C4-2B (cell line): ENCODE results near the gene PRPSAP1.

Source experiments
- CTCF ChIP-seq: fragments of 450-650 bp; conservative IDR thresholded peaks from 2 replicates; pipeline ENCODE4 v1.5.1; 2017; ENCODE audit warnings: mild to moderate bottlenecking
- ZFX ChIP-seq: fragments of 450-650 bp; IDR thresholded peaks from 2 replicates; pipeline ENCODE4 v1.6.1; 2017

DNA sequence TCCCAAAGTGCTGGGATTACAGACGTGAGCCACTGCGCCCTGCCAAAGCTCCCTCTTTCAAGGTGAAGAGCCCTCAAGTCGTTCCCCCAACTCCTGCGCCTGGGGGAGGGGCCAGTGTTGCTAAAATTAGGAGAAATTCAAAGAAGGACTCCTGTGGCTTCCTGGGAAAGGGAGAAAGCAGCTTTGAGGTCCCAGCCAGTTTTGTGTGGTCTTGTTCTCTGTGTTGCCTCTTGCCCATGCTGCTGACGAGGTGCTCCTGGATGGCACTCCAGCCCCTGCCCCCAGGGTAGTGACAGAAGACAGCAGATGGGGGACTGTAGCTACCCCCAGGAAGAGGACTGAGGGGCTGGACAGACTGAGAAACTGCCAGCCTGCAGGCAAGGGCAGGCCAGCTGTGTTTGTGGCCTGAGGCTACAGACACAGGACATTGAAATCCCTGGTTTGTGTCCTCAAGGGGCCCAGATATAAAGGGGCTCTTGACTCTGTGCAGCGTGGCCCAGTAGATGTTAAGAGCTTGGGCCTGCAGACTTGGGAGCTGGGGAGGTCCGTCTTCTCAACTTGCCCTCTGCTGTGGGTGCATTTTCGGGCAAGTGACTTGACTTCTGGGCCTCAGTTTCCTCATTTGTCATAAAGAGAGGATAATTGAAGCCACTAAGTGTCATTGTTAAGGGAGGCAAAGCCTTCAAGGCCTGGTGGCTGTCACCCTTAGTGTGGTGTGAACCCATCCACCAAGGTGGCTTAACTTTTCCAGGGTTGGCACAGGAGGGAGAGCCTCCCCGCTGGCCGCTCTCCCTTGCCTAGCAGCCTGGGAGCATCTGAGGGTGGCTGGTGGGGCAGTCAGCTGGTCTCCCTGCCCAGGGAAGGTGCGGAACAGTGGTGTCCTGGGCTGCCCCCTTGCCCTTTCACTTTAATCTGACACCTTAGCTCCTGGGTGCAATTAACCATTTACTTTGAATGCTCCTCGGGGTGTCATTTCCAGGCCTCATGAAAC, 84.4 kb downstream of the PRPSAP1 start:
- TF ChIP-seq CTCF (no peak), ZFX (no peak)
